HEK293 (cell line): ENCODE measurements around the gene TDG.

ENCODE experiments used
- IKZF3 ChIP-seq: fragments of 450-650 bp; IDR thresholded peaks from 2 replicates; pipeline ENCODE4 v1.5.0; 2018; ENCODE audit warnings: missing biosample characterization, mild to moderate bottlenecking, missing genetic modification characterization, moderate library complexity
- KLF9 ChIP-seq: fragments of 450-650 bp; formaldehyde crosslinking; IDR thresholded peaks from 2 replicates; pipeline ENCODE4 v1.5.1; 2016; ENCODE audit warnings: missing biosample characterization, missing genetic modification characterization, low read depth
- MEIS1 ChIP-seq: sonication (generic); formaldehyde crosslinking; IDR thresholded peaks from 2 replicates; pipeline ENCODE4 v1.8.1; 2022; ENCODE audit warnings: missing genetic modification reagents, mild to moderate bottlenecking, borderline replicate concordance
- OSR2 ChIP-seq: fragments of 450-650 bp; formaldehyde crosslinking; IDR thresholded peaks from 2 replicates; pipeline ENCODE4 v1.5.1; 2016; ENCODE audit warnings: missing biosample characterization, missing genetic modification characterization
- TRIM28 ChIP-seq: IDR thresholded peaks from 2 replicates; pipeline ENCODE4 v1.6.1; 2011; ENCODE audit warnings: low read length, control low read depth, borderline replicate concordance
- WT1 ChIP-seq: fragments of 450-650 bp; formaldehyde crosslinking; IDR thresholded peaks from 2 replicates; pipeline ENCODE4 v1.5.1; 2016; ENCODE audit warnings: missing biosample characterization, missing genetic modification characterization
- ZFP3 ChIP-seq: fragments of 450-650 bp; formaldehyde crosslinking; IDR thresholded peaks from 2 replicates; pipeline ENCODE4 v1.5.1; 2016; ENCODE audit warnings: low read depth, missing biosample characterization, missing genetic modification characterization
- ZIC2 ChIP-seq: fragments of 450-650 bp; formaldehyde crosslinking; IDR thresholded peaks from 2 replicates; pipeline ENCODE4 v1.5.1; 2016; ENCODE audit warnings: missing biosample characterization, missing genetic modification characterization
- ZNF221 ChIP-seq: fragments of 450-650 bp; formaldehyde crosslinking; IDR thresholded peaks from 2 replicates; pipeline ENCODE4 v1.5.1; 2017; ENCODE audit warnings: missing biosample characterization, missing genetic modification characterization, borderline replicate concordance
- ZNF24 ChIP-seq: fragments of 450-650 bp; formaldehyde crosslinking; IDR thresholded peaks from 2 replicates; pipeline ENCODE4 v1.5.1; 2016; ENCODE audit warnings: missing biosample characterization, missing genetic modification characterization
- ZNF266 ChIP-seq: fragments of 450-650 bp; formaldehyde crosslinking; IDR thresholded peaks from 2 replicates; pipeline ENCODE4 v1.5.1; 2016; ENCODE audit warnings: missing biosample characterization, missing genetic modification characterization, low read depth
- ZNF335 ChIP-seq: fragments of 450-650 bp; formaldehyde crosslinking; conservative IDR thresholded peaks from 2 replicates; pipeline ENCODE4 v1.5.1; 2016; ENCODE audit warnings: missing biosample characterization, missing genetic modification characterization
- ZNF354C ChIP-seq: fragments of 450-650 bp; formaldehyde crosslinking; IDR thresholded peaks from 2 replicates; pipeline ENCODE4 v1.5.1; 2016; ENCODE audit warnings: missing biosample characterization, missing genetic modification characterization, low read depth, borderline replicate concordance
- ZNF426 ChIP-seq: fragments of 450-650 bp; formaldehyde crosslinking; IDR thresholded peaks from 2 replicates; pipeline ENCODE4 v1.5.1; 2017; ENCODE audit warnings: missing biosample characterization, missing genetic modification characterization, mild to moderate bottlenecking, inconsistent platforms, moderate library complexity
- ZNF514 ChIP-seq: fragments of 450-650 bp; formaldehyde crosslinking; IDR thresholded peaks from 2 replicates; pipeline ENCODE4 v1.5.1; 2016; ENCODE audit warnings: missing biosample characterization, missing genetic modification characterization
- ZNF544 ChIP-seq: fragments of 450-650 bp; formaldehyde crosslinking; IDR thresholded peaks from 2 replicates; pipeline ENCODE4 v1.5.0; 2017; ENCODE audit warnings: missing biosample characterization, missing genetic modification characterization
- ZNF549 ChIP-seq: fragments of 450-650 bp; IDR thresholded peaks from 2 replicates; pipeline ENCODE4 v1.5.1; 2018; ENCODE audit warnings: missing biosample characterization, missing genetic modification characterization, mild to moderate bottlenecking, inconsistent platforms, moderate library complexity
- ZNF555 ChIP-seq: fragments of 450-650 bp; formaldehyde crosslinking; conservative IDR thresholded peaks from 2 replicates; pipeline ENCODE4 v1.5.1; 2017; ENCODE audit warnings: missing biosample characterization, mild to moderate bottlenecking, missing genetic modification characterization, inconsistent platforms
- ZNF610 ChIP-seq: fragments of 450-650 bp; formaldehyde crosslinking; IDR thresholded peaks from 2 replicates; pipeline ENCODE4 v1.5.1; 2016; ENCODE audit warnings: missing biosample characterization, missing genetic modification characterization, borderline replicate concordance
- ZNF776 ChIP-seq: fragments of 450-650 bp; formaldehyde crosslinking; IDR thresholded peaks from 2 replicates; pipeline ENCODE4 v1.5.0; 2017; ENCODE audit warnings: missing biosample characterization, missing genetic modification characterization, borderline replicate concordance
- ZNF777 ChIP-seq: fragments of 450-650 bp; formaldehyde crosslinking; IDR thresholded peaks from 2 replicates; pipeline ENCODE4 v1.5.1; 2017; ENCODE audit warnings: missing biosample characterization, missing genetic modification characterization, borderline replicate concordance
- TF ChIP-seq, protein P1 (sequence below): fragments of 450-650 bp; formaldehyde crosslinking; IDR thresholded peaks from 2 replicates; pipeline ENCODE4 v1.5.1; 2016; ENCODE audit warnings: missing biosample characterization, missing genetic modification characterization, borderline replicate concordance
- TF ChIP-seq, protein P2 (sequence below): fragments of 450-650 bp; formaldehyde crosslinking; IDR thresholded peaks from 2 replicates; pipeline ENCODE4 v1.5.1; 2016; ENCODE audit warnings: missing biosample characterization, missing genetic modification characterization, low read depth
- TF ChIP-seq, protein P3 (sequence below): fragments of 450-650 bp; formaldehyde crosslinking; optimal IDR thresholded peaks from 2 replicates; pipeline ENCODE3; 2016; ENCODE audit warnings: missing biosample characterization, mild to moderate bottlenecking, missing genetic modification characterization
- TF ChIP-seq, protein P4 (sequence below): fragments of 450-650 bp; formaldehyde crosslinking; IDR thresholded peaks from 2 replicates; pipeline ENCODE4 v1.5.1; 2016; ENCODE audit warnings: missing biosample characterization, missing genetic modification characterization
- TF ChIP-seq, protein P5 (sequence below): fragments of 450-650 bp; formaldehyde crosslinking; conservative IDR thresholded peaks from 2 replicates; pipeline ENCODE4 v1.5.1; 2016; ENCODE audit warnings: low read depth, missing biosample characterization, missing genetic modification characterization
- TF ChIP-seq, protein P6 (sequence below): fragments of 450-650 bp; formaldehyde crosslinking; IDR thresholded peaks from 2 replicates; pipeline ENCODE4 v1.5.1; 2016; ENCODE audit warnings: missing biosample characterization, missing genetic modification characterization

The TDG gene

DNA sequence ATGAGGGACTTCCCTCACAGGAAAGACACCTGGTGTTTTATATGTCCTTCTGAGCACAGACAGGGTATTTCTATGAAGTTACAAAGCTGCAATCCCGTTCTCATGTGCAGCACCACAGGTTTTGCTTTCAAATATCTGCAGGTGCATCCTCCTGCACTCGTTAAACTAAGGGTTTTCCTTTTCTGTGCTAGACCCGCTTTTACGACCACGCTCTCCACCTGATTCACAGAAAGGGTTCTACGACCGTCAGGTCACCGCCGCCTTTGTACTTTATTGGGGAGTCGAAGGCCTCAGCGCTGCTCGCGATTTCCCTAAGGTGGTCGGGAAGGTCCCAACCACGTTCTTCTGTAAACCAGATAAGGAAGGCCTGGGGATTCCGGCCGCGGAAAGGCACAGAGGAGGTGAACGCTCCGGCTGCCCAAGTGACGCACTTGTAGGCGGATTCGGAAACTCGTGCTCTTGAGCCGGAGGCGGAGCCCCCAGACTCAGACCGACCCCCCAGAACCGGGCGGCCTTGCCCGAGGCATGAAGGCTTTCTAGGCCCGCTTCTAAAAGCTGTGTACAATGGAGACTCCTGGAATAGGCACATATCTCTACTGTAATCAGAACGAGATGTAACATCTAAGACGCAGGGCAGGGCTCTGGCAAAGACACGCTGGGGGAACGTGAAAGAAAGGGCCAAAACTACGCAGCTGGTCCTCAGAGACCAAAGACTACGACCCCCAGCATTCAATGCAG, 36.5 kb upstream of the TDG start (continued):
- no peak for TF ChIP-seq ZNF426
- TF ChIP-seq ZNF549 (tag by site-specific recombination): no peak
- no peak for TF ChIP-seq MEIS1 (CRISPR knock-in tag)
- TF ChIP-seq OSR2 (tag by site-specific recombination): no peak
- no peak for TF ChIP-seq ZFP3 (tag by site-specific recombination)
- TF ChIP-seq IKZF3 (tag by site-specific recombination): no peak
- TF ChIP-seq ZNF544: no peak
- TF ChIP-seq, protein P1, sequence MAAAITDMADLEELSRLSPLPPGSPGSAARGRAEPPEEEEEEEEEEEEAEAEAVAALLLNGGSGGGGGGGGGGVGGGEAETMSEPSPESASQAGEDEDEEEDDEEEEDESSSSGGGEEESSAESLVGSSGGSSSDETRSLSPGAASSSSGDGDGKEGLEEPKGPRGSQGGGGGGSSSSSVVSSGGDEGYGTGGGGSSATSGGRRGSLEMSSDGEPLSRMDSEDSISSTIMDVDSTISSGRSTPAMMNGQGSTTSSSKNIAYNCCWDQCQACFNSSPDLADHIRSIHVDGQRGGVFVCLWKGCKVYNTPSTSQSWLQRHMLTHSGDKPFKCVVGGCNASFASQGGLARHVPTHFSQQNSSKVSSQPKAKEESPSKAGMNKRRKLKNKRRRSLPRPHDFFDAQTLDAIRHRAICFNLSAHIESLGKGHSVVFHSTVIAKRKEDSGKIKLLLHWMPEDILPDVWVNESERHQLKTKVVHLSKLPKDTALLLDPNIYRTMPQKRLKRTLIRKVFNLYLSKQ: no peak
- TF ChIP-seq, protein P2, sequence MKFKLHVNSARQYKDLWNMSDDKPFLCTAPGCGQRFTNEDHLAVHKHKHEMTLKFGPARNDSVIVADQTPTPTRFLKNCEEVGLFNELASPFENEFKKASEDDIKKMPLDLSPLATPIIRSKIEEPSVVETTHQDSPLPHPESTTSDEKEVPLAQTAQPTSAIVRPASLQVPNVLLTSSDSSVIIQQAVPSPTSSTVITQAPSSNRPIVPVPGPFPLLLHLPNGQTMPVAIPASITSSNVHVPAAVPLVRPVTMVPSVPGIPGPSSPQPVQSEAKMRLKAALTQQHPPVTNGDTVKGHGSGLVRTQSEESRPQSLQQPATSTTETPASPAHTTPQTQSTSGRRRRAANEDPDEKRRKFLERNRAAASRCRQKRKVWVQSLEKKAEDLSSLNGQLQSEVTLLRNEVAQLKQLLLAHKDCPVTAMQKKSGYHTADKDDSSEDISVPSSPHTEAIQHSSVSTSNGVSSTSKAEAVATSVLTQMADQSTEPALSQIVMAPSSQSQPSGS (tag by site-specific recombination): no peak
- TF ChIP-seq ZNF777: no peak; the same call in 1 of the 2 replicates
- TF ChIP-seq ZNF776 (tag by site-specific recombination): no peak
- TF ChIP-seq ZIC2 (tag by site-specific recombination): no peak
- no peak for TF ChIP-seq ZNF514 (tag by site-specific recombination)
- no peak for TF ChIP-seq ZNF266 (tag by site-specific recombination)
- TF ChIP-seq ZNF24: peak; percentile 63; the same call in 1 of the 2 replicates
- TF ChIP-seq, protein P3, sequence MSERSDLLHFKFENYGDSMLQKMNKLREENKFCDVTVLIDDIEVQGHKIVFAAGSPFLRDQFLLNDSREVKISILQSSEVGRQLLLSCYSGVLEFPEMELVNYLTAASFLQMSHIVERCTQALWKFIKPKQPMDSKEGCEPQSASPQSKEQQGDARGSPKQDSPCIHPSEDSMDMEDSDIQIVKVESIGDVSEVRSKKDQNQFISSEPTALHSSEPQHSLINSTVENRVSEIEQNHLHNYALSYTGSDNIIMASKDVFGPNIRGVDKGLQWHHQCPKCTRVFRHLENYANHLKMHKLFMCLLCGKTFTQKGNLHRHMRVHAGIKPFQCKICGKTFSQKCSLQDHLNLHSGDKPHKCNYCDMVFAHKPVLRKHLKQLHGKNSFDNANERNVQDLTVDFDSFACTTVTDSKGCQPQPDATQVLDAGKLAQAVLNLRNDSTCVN (tag by site-specific recombination): peak; percentile 29
- peak; percentile 98 for TF ChIP-seq ZNF335 (tag by site-specific recombination)
- no peak for TF ChIP-seq ZNF555 (tag by site-specific recombination)
- TF ChIP-seq ZNF221 (tag by site-specific recombination): no peak
- TF ChIP-seq, protein P4, sequence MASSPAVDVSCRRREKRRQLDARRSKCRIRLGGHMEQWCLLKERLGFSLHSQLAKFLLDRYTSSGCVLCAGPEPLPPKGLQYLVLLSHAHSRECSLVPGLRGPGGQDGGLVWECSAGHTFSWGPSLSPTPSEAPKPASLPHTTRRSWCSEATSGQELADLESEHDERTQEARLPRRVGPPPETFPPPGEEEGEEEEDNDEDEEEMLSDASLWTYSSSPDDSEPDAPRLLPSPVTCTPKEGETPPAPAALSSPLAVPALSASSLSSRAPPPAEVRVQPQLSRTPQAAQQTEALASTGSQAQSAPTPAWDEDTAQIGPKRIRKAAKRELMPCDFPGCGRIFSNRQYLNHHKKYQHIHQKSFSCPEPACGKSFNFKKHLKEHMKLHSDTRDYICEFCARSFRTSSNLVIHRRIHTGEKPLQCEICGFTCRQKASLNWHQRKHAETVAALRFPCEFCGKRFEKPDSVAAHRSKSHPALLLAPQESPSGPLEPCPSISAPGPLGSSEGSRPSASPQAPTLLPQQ (tag by site-specific recombination): peak; percentile 25; the same call in 1 of the 2 replicates
- TF ChIP-seq, protein P5, sequence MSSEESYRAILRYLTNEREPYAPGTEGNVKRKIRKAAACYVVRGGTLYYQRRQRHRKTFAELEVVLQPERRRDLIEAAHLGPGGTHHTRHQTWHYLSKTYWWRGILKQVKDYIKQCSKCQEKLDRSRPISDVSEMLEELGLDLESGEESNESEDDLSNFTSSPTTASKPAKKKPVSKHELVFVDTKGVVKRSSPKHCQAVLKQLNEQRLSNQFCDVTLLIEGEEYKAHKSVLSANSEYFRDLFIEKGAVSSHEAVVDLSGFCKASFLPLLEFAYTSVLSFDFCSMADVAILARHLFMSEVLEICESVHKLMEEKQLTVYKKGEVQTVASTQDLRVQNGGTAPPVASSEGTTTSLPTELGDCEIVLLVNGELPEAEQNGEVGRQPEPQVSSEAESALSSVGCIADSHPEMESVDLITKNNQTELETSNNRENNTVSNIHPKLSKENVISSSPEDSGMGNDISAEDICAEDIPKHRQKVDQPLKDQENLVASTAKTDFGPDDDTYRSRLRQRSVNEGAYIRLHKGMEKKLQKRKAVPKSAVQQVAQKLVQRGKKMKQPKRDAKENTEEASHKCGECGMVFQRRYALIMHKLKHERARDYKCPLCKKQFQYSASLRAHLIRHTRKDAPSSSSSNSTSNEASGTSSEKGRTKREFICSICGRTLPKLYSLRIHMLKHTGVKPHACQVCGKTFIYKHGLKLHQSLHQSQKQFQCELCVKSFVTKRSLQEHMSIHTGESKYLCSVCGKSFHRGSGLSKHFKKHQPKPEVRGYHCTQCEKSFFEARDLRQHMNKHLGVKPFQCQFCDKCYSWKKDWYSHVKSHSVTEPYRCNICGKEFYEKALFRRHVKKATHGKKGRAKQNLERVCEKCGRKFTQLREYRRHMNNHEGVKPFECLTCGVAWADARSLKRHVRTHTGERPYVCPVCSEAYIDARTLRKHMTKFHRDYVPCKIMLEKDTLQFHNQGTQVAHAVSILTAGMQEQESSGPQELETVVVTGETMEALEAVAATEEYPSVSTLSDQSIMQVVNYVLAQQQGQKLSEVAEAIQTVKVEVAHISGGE (tag by site-specific recombination): peak; percentile 52
- peak; percentile 15; the same call in 1 of the 2 replicates for TF ChIP-seq KLF9
- TF ChIP-seq TRIM28: no peak
- TF ChIP-seq WT1 (tag by site-specific recombination): no peak
- no peak for TF ChIP-seq ZNF610 (tag by site-specific recombination)
- TF ChIP-seq, protein P6, sequence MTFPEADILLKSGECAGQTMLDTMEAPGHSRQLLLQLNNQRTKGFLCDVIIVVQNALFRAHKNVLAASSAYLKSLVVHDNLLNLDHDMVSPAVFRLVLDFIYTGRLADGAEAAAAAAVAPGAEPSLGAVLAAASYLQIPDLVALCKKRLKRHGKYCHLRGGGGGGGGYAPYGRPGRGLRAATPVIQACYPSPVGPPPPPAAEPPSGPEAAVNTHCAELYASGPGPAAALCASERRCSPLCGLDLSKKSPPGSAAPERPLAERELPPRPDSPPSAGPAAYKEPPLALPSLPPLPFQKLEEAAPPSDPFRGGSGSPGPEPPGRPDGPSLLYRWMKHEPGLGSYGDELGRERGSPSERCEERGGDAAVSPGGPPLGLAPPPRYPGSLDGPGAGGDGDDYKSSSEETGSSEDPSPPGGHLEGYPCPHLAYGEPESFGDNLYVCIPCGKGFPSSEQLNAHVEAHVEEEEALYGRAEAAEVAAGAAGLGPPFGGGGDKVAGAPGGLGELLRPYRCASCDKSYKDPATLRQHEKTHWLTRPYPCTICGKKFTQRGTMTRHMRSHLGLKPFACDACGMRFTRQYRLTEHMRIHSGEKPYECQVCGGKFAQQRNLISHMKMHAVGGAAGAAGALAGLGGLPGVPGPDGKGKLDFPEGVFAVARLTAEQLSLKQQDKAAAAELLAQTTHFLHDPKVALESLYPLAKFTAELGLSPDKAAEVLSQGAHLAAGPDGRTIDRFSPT (tag by site-specific recombination): no peak
- no peak for TF ChIP-seq ZNF354C (tag by site-specific recombination)
